Neural progenitor cell (in vitro differentiated cells): ENCODE measurements around the gene TRPC4AP.

Source experiments
- CTCF ChIP-seq: fragments of 200-600 bp; sonication (generic); IDR thresholded peaks from 2 replicates; pipeline ENCODE4 v1.5.1; 2017; ENCODE audit warnings: antibody characterized with exemption, mild to moderate bottlenecking
- EZH2 ChIP-seq: fragments of 200-600 bp; sonication (generic); IDR thresholded peaks from 2 replicates; pipeline ENCODE4 v1.6.1; 2017; ENCODE audit warnings: antibody characterized with exemption, mild to moderate bottlenecking, moderate library complexity
- EZH2phosphoT487 ChIP-seq: fragments of 200-600 bp; sonication (generic); IDR thresholded peaks from 2 replicates; pipeline ENCODE4 v1.6.1; 2017; ENCODE audit warnings: antibody characterized with exemption

- TF ChIP-seq CTCF (no peak), EZH2 (no peak), EZH2phosphoT487 (no peak)
Measured at GRCh38 chr20:34967421-34967820, 125.2 kb downstream of the TRPC4AP start.
